HUES64 (cell line): Measurements from ENCODE around the gene OSGIN1.

Experiments used
- H3K27ac ChIP-seq: 2 replicates; pipeline ENCODE4 v1.7.0; 2013; ENCODE audit warnings: low read depth, low read length, inconsistent platforms
- H3K27me3 ChIP-seq: 2 replicates; pipeline ENCODE4 v1.6.1; 2013; ENCODE audit warnings: mild to moderate bottlenecking, low read length; ENCODE audit not compliant: insufficient read depth
- H3K36me3 ChIP-seq: 2 replicates; pipeline ENCODE4 v1.6.1; 2013; ENCODE audit warnings: mild to moderate bottlenecking, low read length; ENCODE audit not compliant: insufficient read depth
- H3K4me1 ChIP-seq: 2 replicates; pipeline ENCODE4 v1.6.1; 2013; ENCODE audit warnings: mild to moderate bottlenecking, low read length, moderate library complexity; ENCODE audit not compliant: insufficient read depth
- H3K4me3 ChIP-seq: 2 replicates; pipeline ENCODE4 v1.5.1; 2013; ENCODE audit warnings: mild to moderate bottlenecking, low read length, moderate library complexity
- H3K9ac ChIP-seq: 2 replicates; pipeline ENCODE4 v1.6.1; 2013; ENCODE audit warnings: mild to moderate bottlenecking, low read depth, low read length
- H3K9me3 ChIP-seq: 2 replicates; pipeline ENCODE4 v1.6.1; 2013; ENCODE audit warnings: low read depth, low read length; ENCODE audit not compliant: insufficient read depth
- WGBS: fragments of 150-250, 120-280 bp; methylation state at CpG from one replicate; pipeline ENCODE4 v1.1.7; 2013; ENCODE audit warnings: missing lambda C conversion rate; 5-methylcytosine and 5-hydroxymethylcytosine counted together

The OSGIN1 gene

DNA sequence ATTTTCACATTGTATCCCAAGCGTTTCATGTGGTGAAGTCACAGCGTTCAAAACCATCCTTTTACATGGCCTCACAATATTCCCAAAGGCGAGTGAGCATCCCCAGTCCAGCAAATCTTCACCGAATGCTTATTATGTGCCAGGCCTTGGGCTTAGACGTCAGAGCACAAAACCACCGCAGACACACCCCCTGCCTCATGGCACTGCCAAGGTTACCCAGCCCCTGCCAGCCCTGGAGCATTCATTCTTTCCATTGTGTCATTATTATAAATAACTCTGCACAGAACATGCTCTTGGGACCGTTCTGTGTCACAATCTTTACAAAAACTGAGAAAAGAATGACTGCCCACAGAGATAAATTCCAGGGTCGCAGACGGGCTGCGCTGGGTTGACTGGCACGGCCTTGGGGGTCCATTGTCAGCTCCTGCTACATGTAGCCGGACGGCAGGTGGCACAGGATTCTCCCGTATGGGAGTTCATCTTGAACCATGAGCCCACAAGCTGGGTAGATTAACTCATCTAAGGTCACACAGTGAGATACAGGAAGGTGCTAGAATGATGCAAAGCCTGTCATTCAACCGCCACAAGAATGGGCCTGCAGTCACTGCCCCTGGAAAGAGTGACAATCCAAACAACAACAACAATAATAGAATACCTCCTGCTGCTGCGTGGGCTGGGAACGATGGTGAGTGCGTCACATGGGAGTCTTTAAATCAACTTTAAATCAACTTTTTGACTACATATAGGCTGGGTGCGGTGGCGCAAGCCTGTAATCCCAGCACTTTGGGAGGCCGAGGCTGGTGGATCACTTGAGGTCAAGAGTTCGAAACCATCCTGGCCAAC is 10.5 kb downstream of the OSGIN1 start:
- Histone ChIP-seq H3K27ac (no peak overlapping the region), H3K4me3 (no peak overlapping the region), H3K9me3 (no peaks in the 10 kb centered on the region), H3K27me3 (no peaks in the 10 kb centered on the region), H3K36me3 (no peaks in the 10 kb centered on the region), H3K4me1 (no peaks in the 10 kb centered on the region), H3K9ac (no peak overlapping the region)
- 92% methylated on average over 22 of the region's 22 CpGs for WGBS

DNA sequence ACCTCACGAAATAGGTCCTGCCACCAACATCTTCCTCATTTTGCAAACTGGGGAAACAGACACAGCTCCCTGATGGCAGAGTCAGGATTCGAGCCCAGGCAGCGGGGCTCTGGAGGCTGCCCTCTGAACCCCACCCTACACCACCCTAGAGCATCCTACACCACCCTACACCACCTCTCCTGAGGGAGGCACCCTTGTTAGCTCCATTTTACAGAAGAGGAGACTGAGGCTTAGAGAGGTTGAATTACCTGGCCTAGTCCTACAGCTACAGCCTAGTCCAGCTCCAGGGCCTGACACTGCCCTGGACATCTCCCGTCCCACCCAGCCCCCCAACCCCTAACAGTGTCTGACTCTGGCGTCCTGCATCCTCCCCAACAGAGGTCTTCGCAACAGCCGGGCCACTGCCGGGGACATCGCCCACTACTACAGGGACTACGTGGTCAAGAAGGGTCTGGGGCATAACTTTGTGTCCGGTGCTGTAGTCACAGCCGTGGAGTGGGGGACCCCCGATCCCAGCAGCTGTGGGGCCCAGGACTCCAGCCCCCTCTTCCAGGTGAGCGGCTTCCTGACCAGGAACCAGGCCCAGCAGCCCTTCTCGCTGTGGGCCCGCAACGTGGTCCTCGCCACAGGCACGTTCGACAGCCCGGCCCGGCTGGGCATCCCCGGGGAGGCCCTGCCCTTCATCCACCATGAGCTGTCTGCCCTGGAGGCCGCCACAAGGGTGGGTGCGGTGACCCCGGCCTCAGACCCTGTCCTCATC is 11.8 kb downstream of the OSGIN1 start:
- H3K4me3 ChIP-seq, result no peak overlapping the region

DNA sequence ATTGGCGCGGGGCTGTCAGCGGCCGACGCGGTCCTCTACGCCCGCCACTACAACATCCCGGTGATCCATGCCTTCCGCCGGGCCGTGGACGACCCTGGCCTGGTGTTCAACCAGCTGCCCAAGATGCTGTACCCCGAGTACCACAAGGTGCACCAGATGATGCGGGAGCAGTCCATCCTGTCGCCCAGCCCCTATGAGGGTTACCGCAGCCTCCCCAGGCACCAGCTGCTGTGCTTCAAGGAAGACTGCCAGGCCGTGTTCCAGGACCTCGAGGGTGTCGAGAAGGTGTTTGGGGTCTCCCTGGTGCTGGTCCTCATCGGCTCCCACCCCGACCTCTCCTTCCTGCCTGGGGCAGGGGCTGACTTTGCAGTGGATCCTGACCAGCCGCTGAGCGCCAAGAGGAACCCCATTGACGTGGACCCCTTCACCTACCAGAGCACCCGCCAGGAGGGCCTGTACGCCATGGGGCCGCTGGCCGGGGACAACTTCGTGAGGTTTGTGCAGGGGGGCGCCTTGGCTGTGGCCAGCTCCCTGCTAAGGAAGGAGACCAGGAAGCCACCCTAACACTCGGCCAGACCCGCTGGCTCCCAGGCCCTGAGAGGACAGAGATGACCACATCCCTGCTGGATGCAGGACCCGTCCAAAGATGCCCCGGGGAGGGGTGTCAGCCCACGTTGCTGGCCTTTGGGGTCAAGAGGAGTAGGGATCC is 12.6 kb downstream of the OSGIN1 start:
- Histone ChIP-seq H3K36me3 (no peaks in the 10 kb centered on the region), H3K9me3 (no peaks in the 10 kb centered on the region), H3K4me1 (no peaks in the 10 kb centered on the region), H3K27me3 (peaks cover 14% of the 10 kb centered on the region), H3K27ac (no peak overlapping the region), H3K4me3 (no peak overlapping the region), H3K9ac (no peak overlapping the region)
- WGBS, result 94% methylated on average over 36 of the region's 36 CpGs

More for the DNA sequence above, 11.8 kb downstream of the OSGIN1 start:
- Histone ChIP-seq H3K27me3 (peaks cover 13% of the 10 kb centered on the region), H3K9me3 (no peaks in the 10 kb centered on the region), H3K36me3 (no peaks in the 10 kb centered on the region), H3K4me1 (no peaks in the 10 kb centered on the region), H3K9ac (no peak overlapping the region), H3K27ac (no peak overlapping the region)
- 93% methylated on average over 26 of the region's 26 CpGs for WGBS

DNA sequence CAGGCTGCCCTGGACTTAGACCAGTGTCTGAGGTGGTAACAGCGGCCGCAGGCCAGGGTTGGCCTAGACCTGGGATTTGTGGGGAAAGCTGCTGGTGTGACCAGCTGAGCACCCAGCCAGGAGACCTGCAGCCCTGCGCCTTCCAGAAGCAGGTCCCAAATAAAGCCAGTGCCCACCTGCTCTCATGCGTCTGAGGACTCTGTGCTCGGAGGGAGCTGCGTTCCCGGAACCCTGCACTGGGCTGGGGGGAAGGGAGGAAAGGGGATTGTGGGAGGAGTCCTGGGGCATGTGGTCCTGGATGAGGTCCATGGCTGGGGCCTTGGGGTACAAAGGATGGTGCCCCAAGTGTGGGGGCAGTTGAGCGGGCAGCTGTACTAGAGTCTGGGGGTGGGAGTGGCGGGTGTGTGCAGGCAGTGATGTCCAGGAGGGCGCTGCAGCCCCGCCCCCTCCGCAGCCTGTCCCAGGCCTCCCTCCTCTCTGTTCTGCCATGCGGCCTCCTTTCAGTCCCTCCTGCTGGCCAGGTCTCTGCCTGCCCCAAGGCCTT is 13.2 kb downstream of the OSGIN1 start:
- no peak overlapping the region for H3K4me3 ChIP-seq
- no peaks in the 10 kb centered on the region for H3K36me3 ChIP-seq
- no peaks in the 10 kb centered on the region for H3K9me3 ChIP-seq
- peaks cover 14% of the 10 kb centered on the region for H3K27me3 ChIP-seq
- no peak overlapping the region for H3K9ac ChIP-seq
- no peaks in the 10 kb centered on the region for H3K4me1 ChIP-seq
- H3K27ac ChIP-seq, result no peak overlapping the region
- WGBS, result 85% methylated on average over 13 of the region's 13 CpGs

DNA sequence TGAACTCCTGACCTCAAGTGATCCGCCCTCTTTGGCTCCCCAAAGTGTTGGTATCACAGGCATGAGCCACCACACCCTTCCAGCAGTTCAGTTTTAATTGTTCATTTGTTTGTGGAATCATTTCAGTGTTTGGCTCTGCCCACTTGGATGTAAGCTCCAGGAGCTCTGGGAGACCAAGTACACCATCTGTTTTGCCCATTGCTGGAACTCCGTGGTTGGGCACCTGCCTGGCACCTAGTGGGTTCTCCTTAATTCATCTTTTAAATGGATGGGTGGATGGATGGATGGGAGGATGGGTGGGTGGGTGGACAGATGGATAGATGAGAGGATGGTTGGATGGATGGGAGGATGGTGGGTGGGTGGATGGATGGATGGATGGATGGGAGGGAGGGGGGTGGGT is 14.1 kb downstream of the OSGIN1 start:
- H3K9me3 ChIP-seq, result no peaks in the 10 kb centered on the region
- WGBS, result 91% methylated on average over 2 of the region's 2 CpGs
- no peak overlapping the region for H3K9ac ChIP-seq
- H3K36me3 ChIP-seq, result no peaks in the 10 kb centered on the region
- H3K4me3 ChIP-seq, result no peak overlapping the region
- no peaks in the 10 kb centered on the region for H3K4me1 ChIP-seq
- no peak overlapping the region for H3K27ac ChIP-seq
- H3K27me3 ChIP-seq, result peaks cover 14% of the 10 kb centered on the region

DNA sequence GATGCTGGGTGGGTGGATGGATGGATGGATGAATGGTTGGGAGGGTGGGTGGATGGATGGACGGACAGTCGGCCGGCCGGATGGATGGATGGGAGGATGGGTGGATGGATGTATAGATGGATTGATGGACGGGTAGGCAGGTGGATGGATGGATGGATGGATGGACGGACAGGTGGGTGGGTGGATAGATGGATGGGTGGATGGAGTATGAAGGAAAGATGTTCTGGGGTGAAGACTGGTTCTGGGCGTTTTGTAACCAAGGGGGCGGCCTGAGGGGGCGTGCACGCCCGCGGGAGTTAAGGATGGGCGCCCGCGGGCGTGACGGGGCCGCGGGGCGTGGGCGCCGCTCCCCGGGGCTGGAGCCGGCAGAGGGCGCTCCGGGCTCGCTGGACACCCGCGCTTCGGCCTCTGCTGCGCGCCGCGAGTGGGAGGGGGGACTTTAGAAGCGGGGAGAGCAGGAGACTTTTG is 14.8 kb downstream of the OSGIN1 start, which contains the start of gene NECAB2:
NECAB2 (plus strand) TSS at position 407 of the 468 bp plus-strand sequence. CDS start 405 bp downstream, outside the sequence.
- no peaks in the 10 kb centered on the region for H3K9me3 ChIP-seq

DNA sequence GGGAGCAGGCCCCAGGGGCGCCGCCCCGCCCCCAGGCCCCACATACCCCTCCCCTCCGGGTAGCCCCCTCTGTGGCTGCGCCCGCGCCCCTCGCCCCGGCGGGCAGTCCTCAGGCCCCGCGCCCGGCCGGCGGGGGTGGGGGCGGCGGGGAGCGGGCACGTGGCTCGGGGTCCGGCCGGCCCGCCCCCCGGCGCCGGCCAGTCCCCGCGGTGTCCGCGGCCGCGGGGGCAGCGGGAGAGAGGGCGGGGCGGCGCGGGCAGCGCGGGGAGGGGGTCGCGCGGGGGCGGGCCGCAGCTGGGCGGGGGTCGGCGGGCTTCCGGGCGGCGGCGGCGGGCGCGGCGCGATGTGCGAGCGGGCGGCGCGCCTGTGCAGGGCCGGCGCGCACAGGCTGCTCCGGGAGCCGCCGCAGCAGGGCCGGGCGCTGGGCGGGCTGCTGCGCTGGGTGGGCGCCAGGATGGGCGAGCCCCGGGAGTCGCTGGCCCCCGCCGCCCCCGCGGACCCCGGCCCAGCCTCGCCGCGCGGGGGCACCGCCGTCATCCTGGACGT is 15.3 kb downstream of the OSGIN1 start:
- Histone ChIP-seq H3K4me1 (no peaks in the 10 kb centered on the region), H3K36me3 (no peaks in the 10 kb centered on the region), H3K27me3 (peaks cover 14% of the 10 kb centered on the region), H3K9ac (no peak overlapping the region), H3K9me3 (no peaks in the 10 kb centered on the region), H3K4me3 (peak overlapping the region; percentile 48), H3K27ac (no peak overlapping the region)
- WGBS, result under 1% methylated on average over 85 of the region's 87 CpGs

More for the DNA sequence above, 14.8 kb downstream of the OSGIN1 start, which contains the start of gene NECAB2:
- Histone ChIP-seq H3K36me3 (no peaks in the 10 kb centered on the region), H3K27ac (no peak within 1 kb of the TSS), H3K9ac (no peak within 1 kb of the TSS), H3K4me1 (no peaks in the 10 kb centered on the region), H3K4me3 (peak within 1 kb of the TSS; percentile 48), H3K27me3 (peaks cover 14% of the 10 kb centered on the region)
- 17% methylated on average over 35 of the region's 35 CpGs for WGBS

DNA sequence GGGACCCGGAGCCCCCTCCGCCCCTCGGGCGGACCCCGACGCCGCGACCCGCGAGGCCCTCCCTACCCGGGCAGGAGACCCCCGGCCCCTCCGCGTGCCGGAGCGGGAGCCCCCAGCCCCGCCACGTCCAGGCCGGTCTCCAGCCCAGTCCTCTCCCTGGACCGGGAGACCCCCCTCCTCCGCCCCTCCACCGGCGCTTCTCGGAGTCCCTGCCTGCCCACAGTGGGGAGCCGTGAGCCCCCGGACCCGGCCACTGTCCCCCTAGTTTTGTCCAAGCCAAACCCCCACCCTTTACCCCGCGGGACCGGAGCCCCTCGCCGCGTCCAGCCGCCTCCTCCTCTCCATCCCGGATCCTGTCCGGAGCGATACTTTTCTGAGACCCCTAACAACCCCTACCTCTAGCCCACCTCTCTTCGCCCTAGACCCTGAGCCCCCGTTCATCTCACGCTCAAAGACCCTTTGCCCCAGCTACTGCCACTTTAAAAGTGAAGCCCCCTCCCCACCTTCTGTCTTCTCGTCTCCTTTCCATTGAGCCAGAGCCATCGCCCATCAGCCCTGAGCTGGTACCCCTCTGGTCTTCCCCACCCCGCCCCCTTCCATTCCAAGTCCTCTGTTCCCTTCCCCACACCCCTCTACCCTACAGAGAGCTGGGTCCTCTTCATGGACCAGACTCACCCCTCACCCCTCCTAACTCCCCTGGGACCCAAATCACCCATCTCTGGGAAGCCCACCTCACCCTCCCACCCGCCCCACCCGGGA is 16.0 kb downstream of the OSGIN1 start:
- no peak overlapping the region for H3K27ac ChIP-seq
- H3K27me3 ChIP-seq, result peaks cover 14% of the 10 kb centered on the region
- 2% methylated on average over 44 of the region's 45 CpGs for WGBS
- H3K9me3 ChIP-seq, result no peaks in the 10 kb centered on the region
- H3K36me3 ChIP-seq, result no peaks in the 10 kb centered on the region
- no peaks in the 10 kb centered on the region for H3K4me1 ChIP-seq
- H3K4me3 ChIP-seq, result peak overlapping the region; percentile 48
- H3K9ac ChIP-seq, result no peak overlapping the region

DNA sequence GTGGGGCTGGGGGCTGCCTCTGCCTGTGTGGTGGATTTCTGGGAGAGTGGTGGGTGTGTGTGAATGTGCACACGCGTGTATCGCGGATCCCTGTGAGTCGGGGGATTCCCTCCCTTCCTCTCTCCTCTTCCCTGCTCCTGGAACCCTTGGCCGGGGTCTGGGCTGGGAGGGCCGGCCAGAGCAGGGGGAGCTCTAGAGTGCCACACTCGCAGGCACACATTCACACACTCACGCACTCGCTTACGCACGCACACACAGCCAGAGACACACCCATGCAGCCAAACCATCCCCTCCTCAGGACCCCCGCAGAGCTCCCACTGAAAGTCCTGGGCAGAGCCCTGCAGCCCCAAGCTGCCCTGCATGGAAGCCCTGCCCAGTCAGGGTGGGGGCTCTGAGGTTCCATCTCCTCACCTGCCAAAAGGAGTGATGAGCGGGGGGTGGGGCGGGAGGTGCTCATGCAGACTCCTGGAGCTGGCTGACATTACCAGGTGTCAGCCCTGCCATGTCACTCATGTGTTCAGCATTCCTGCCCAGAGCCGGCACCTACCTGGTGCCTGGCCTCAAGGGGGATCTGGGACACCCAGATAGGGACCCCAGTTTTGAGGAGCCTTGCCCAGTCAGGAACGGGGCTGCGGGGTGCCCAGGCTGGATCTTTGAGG is 16.9 kb downstream of the OSGIN1 start:
- Histone ChIP-seq H3K27ac (no peak overlapping the region), H3K27me3 (peaks cover 14% of the 10 kb centered on the region), H3K36me3 (no peaks in the 10 kb centered on the region), H3K4me1 (no peaks in the 10 kb centered on the region), H3K9me3 (no peaks in the 10 kb centered on the region), H3K4me3 (no peak overlapping the region; the same call in 1 of the 2 replicates), H3K9ac (no peak overlapping the region)
- WGBS, result 52% methylated on average over 15 of the region's 18 CpGs

DNA sequence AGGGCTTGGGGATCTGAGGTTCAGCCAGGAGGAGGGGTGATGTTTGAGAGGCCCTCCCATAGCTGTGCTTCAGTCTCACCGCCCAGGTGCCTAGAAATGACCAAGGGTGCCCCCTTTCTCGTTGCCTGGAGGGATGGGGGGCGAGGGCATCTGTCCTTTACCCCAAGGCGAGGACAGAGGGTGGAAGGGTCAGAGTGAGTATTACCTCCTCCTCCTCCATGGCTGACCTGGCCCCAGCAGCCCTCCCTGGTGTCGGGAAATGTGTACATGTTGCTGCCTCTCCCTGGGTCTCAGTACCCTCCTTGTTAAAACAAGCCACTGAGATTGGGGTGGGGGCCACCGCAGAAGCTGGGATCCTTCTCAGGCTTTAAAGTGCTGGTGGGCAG is 17.4 kb downstream of the OSGIN1 start:
- Histone ChIP-seq H3K4me1 (no peaks in the 10 kb centered on the region), H3K9me3 (no peaks in the 10 kb centered on the region), H3K27ac (no peak overlapping the region), H3K9ac (no peak overlapping the region), H3K27me3 (peaks cover 14% of the 10 kb centered on the region), H3K36me3 (no peaks in the 10 kb centered on the region), H3K4me3 (no peak overlapping the region)
- WGBS, result 90% methylated on average over 6 of the region's 6 CpGs
